ENCODE measurements around the gene DEPDC5. TPM values are rescaled to one million over a fixed set of nuclear protein-coding genes. Genes with fewer than 3 reads are reported as not detected.
A peak's percentile ranks its signal among the peaks of the same experiment; 100 is the strongest.

The DEPDC5 gene
- total RNA-seq, 1 experiment from 2014 or later = 15.6 TPM

GRCh38 chr22:31839986-31840385 lies 86.2 kb downstream of the DEPDC5 start:
- DNase-seq (ENCODE audit: low spot score) = no peak
- in situ Hi-C loops (cut with HindIII; ENCODE audit: low sequenced_read_pairs) = no loop called here

DNA sequence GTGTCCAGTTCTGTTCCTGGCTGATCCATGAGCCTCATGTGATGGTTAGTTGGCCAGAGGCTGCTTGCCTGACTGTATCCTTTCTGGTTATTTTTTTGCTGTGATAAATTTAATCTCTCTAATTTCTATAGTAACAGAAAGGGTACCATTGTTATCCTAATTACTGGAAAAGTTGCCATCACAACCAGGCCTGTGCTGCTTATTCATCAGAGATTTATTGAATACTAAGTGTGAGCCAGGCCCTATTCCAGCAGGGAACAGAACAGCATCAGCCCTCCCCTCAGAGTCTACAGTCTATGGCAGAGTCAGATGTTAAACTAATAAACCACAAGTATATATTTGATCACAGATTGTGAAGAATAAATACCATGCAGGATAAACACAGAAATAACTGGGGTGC lies 86.8 kb downstream of the DEPDC5 start:
- in situ Hi-C loops (cut with HindIII; ENCODE audit: low sequenced_read_pairs) = no loop called here

GRCh38 chr22:31841078-31841827 lies 87.4 kb downstream of the DEPDC5 start:
- peak; percentile 10 for DNase-seq (ENCODE audit: low spot score)
- in situ Hi-C loops (cut with HindIII; ENCODE audit: low sequenced_read_pairs) = no loop called here

More for the DNA sequence above, 86.8 kb downstream of the DEPDC5 start:
- DNase-seq (ENCODE audit: low spot score) = no peak

DNA sequence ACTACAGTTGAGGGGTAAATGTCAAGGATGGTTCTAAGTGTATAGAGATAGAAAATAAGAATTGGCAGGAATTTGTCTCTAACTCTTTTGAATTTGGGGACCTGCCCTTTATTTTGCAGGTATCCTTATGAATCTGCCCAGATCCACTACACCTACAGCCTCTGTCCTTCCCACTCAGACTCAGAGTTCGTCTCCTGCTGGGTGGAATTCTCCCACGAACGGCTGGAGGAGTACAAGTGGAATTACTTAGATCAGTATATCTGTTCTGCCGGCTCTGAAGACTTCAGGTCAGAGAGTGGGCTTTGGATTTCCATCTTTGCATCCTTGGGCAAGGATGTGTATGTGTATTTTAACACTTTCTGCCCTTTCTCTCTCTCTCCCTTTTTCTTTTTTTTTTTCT lies 89.7 kb downstream of the DEPDC5 start:
- no peak for DNase-seq (ENCODE audit: low spot score)
- in situ Hi-C loops (cut with HindIII; ENCODE audit: low sequenced_read_pairs) = no loop called here

DNA sequence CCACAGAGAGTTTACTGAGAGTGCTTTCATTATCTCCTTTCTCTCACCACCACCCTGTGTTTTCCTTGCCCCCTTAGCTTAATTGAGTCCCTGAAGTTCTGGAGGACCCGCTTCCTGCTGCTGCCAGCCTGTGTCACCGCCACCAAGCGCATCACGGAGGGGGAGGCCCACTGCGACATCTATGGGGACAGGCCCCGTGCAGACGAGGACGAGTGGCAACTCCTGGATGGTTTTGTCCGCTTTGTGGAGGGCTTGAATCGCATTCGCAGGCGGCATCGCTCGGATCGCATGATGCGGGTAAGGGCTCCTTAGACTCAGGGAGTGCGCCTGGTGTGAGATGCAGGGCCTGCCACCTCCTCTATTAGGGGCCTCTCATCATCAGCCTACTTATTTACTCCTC lies 91.1 kb downstream of the DEPDC5 start:
- no peak for DNase-seq (ENCODE audit: low spot score)
- in situ Hi-C loops (cut with HindIII; ENCODE audit: low sequenced_read_pairs) = no loop called here

- DNase-seq (ENCODE audit: low spot score) = no peak
- in situ Hi-C loops (cut with HindIII; ENCODE audit: low sequenced_read_pairs) = no loop called here
These were observed 92.6 kb downstream of the DEPDC5 start for GRCh38 chr22:31846161-31847115.

GRCh38 chr22:31848411-31848810 lies 94.6 kb downstream of the DEPDC5 start:
- no peak for DNase-seq (ENCODE audit: low spot score)
- in situ Hi-C loops (cut with HindIII; ENCODE audit: low sequenced_read_pairs) = no loop called here

- in situ Hi-C loops (cut with HindIII; ENCODE audit: low sequenced_read_pairs) = no loop called here
These were observed 96.3 kb downstream of the DEPDC5 start for GRCh38 chr22:31850135-31850534.

GRCh38 chr22:31852691-31853421 lies 99.0 kb downstream of the DEPDC5 start:
- in situ Hi-C loops (cut with HindIII; ENCODE audit: low sequenced_read_pairs) = no loop called here
- DNase-seq (ENCODE audit: low spot score) = peak; percentile 87

More at GRCh38 chr22:31850135-31850534, 96.3 kb downstream of the DEPDC5 start:
- no peak for DNase-seq (ENCODE audit: low spot score)

GRCh38 chr22:31853736-31854495 lies 100.1 kb downstream of the DEPDC5 start:
- in situ Hi-C loops (cut with HindIII; ENCODE audit: low sequenced_read_pairs) = no loop called here
- DNase-seq (ENCODE audit: low spot score) = peak; percentile 82

GRCh38 chr22:31857247-31857646 lies 103.4 kb downstream of the DEPDC5 start:
- peak; percentile 21 for DNase-seq (ENCODE audit: low spot score)
- in situ Hi-C loops (cut with HindIII; ENCODE audit: low sequenced_read_pairs) = no loop called here

GRCh38 chr22:31861226-31861840 lies 107.5 kb downstream of the DEPDC5 start:
- no peak for DNase-seq (ENCODE audit: low spot score)
- in situ Hi-C loops (cut with HindIII; ENCODE audit: low sequenced_read_pairs) = no loop called here

GRCh38 chr22:31866918-31867317 lies 113.1 kb downstream of the DEPDC5 start:
- in situ Hi-C loops (cut with HindIII; ENCODE audit: low sequenced_read_pairs) = no loop called here
- no peak for DNase-seq (ENCODE audit: low spot score)

DNA sequence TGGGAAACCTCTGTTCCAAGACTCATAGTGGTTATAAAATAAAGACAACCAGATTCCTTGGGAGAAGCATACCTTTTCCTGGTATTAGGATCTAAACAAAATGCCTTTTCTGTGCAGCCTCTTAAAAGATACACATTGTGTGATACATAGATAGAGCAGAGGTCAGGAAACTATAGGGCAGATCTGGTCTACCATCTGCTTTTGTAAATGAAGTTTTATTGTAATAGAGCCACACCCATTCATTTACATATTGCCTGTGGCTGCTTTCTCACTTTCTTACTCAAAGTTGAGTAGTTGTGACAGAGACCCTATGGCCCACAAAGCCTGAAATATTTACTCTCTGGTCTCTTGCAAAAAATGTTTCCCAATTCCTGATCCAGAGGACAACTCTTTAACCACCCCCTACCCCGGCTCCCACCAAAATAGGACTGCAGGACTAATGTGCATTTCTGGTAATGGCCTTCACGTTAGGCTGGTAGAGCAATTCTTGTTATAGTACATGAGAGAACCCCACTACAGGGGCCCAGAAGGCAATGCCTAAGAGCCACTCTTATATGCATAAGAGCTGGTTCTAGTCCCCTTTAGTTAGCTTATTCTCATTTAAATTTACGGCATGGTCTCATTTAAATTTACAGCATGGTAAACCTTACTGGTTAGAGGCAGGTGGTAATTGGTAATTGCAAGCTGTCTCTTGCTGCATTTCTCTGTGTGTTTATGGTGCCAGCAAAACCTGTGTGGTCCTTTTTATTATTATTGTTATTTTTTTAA lies 113.8 kb downstream of the DEPDC5 start:
- in situ Hi-C loops (cut with HindIII; ENCODE audit: low sequenced_read_pairs) = no loop called here

GRCh38 chr22:31869739-31870138 lies 115.9 kb downstream of the DEPDC5 start:
- no peak for DNase-seq (ENCODE audit: low spot score)
- in situ Hi-C loops (cut with HindIII; ENCODE audit: low sequenced_read_pairs) = no loop called here

More for the DNA sequence above, 113.8 kb downstream of the DEPDC5 start:
- no peak for DNase-seq (ENCODE audit: low spot score)

DNA sequence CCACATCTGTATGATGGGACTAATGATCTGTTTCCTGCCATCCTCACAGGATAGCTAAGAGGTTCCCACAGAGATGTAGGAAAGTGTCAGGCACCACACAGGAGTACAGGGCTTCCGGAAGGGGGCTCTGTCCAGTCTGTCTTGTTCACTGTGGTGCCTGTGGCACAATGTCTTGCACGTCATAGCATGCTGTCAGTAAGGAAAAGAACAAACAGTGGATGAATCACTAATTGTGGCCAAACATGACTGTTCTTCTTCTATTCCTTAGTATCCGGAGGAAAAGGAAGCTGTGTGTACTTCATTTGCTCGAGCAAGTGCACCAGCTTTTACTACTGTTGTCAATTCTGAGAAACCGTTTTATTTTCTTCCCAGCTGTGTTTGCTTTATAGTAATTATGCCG lies 117.1 kb downstream of the DEPDC5 start:
- DNase-seq (ENCODE audit: low spot score) = no peak
- in situ Hi-C loops (cut with HindIII; ENCODE audit: low sequenced_read_pairs) = no loop called here

GRCh38 chr22:31871480-31871879 lies 117.7 kb downstream of the DEPDC5 start:
- in situ Hi-C loops (cut with HindIII; ENCODE audit: low sequenced_read_pairs) = no loop called here
- no peak for DNase-seq (ENCODE audit: low spot score)

- DNase-seq (ENCODE audit: low spot score) = peak; percentile 21
- in situ Hi-C loops (cut with HindIII; ENCODE audit: low sequenced_read_pairs) = no loop called here
These were observed 118.4 kb downstream of the DEPDC5 start for GRCh38 chr22:31872209-31872608.
